Caki2 (cell line): ENCODE results near the gene HPS3. TPM values are rescaled to one million over a fixed set of nuclear protein-coding genes. Genes with fewer than 3 reads are reported as not detected.

Experiments used
- DNase-seq: peaks from one replicate; pipeline ENCODE4 v3.0.0-alpha.2; 2015; ENCODE audit warnings: low read depth
- in situ Hi-C: cut with HindIII; loops from 2 replicates; pipeline ENCODE4 v1.10.0; 2016; ENCODE audit warnings: low sequenced_read_pairs, low pct_unique_long_range_greater_than_20kb, mixed read lengths
- total RNA-seq: library from RNA; depleted of rRNA; stranded (reverse); fragments of >200 nt; shearing (Covaris generic); gene quantifications from 2 replicates; pipeline ENCODE4 v1.2.3, GENCODE V29; 2014; ENCODE audit warnings: low replicate concordance

Gene HPS3
- total RNA-seq, 1 experiment from 2014 or later, result 39.8 TPM

DNA sequence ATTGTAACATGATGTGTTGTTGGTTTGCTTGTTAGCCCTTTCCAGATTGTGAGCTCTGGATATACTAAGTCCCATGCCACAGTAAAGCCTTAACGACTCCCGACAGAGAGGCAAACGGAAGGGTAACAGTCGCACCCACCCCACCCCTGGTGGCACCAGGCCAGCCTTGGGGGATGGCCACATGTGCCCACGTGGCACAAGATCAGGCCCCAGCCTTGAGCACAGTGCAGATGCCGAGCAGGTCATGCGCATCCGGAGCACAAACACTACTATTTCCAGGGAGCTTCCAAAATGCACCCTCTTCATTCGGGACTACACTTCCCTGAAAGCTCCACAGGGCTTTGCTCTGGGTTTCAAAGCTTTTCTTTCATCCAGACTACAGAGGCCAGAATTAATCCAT, 10.7 kb upstream of the HPS3 start:
- in situ Hi-C loops, result no loop called here
- no peak for DNase-seq

DNA sequence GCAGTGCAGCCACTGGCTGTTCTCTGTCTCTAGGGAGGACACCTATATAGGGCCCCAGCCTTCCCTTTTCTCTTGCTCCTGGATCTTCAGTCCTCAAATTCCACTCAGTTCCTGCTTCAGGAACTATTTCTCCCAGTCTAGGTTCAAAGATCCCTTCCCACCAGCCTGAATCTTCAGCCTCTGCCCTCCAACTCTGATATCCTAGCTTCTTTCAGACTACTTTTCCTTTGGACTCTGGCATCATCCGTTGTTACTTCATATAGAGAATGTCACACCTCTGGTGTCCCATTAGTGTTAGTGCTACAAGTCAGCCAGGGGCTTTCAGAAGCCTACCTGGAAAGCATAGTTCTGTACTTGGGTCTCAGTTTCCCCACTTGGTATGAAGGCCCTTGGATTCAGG, 10.0 kb upstream of the HPS3 start:
- in situ Hi-C loops, result no loop called here
- DNase-seq, result no peak

DNA sequence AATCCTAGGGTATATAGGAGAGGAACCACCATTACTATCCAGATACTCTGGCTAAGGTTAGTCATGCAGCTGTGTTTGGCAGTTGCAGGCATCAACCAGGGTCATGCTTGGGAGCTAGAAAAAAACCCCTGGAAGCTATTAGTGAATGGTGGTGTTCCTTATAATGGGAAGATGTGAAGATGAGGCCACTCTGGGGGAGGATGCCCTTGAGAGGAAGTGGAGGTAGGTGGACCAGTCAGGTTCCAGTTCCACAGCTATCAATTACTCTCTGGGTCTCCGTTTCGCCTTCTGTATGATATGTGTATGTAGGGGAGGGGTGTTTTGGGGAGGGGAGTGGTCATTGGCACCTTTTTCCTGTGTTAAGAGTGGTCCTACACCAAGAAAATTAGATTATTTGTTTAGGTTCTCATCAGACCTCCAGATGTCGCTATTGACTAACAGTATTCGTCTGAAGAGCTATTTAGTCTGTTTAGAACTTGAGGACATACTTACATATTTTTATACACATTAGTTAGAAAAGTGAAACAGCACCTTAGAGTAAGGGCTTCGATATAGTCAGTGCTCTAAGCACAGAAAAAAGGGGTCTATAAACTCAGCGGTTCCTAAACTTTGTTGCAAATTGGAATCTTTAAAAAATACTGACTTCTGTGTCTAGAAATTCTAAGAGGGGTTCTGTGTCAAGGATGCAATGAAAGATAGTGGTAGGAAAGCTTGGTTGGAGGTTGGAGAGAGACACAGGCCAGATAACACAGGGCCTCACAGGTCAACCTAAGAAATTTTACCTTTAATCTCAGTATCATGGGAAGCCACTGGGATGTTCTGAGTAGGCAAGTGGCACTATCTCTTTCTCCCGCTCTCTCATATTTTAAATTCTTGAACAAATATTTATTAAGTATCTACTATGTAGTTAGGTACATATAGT, 9.1 kb upstream of the HPS3 start:
- in situ Hi-C loops, result no loop called here
- peak; percentile 52 for DNase-seq

DNA sequence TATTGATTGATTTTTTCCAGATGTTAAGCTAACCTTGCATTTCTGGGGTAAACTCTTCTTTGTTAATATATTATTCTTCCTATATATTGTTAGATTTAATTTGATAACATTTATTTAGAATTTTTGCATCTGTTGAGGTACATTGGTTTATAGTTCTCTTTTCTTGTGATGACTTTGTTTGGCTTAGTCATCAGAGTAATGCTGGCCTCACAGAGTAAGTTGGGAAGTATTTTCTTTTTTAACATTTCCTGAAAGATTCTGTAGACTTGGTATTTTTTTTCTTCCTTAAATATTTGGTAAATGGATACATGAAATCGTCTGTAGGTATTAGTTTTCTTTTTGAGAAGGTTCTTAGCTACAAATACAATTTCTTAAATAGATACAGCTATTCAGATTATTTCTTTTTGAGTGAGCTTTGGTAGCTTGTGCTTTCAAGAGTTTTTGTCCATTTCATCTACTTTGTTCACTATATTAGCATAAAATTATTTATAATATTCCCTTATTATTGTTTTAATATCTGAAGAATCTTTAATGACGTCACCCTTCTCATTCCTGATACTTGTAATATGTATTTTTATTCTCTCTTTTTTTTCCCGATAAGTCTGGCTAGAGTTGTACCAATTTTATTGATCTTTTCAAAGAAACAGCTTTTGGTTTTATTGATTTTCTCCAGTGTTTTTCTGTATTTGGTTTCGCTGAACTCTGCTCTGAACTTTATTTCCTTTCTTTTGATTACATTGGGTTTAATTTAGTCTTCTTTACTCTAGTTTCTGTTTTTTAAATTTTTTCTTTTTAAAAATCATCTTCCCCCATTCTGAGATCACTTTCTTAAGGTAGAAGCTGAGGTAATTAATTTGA, 6.5 kb upstream of the HPS3 start:
- in situ Hi-C loops, result no loop called here

DNA sequence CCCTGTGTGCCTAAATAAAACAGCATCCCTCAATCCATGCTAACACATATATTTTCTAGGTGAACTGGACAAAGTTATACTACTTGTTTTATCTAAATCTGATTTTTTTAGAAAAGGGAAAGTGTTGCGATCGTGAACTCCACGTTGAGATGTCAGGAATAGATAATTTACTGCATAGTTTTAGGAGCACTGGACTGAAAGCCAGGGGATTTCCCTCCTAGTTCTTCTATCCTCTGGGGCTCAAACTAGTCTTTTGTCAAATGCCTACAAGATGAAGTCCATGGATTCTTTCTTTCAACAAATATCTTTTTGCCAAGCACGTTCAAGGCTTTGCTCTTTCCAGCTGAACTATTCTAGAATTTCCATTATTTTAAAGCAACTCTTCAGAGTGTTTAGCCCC, 617 bp upstream of the HPS3 start:
- DNase-seq, result no peak
- in situ Hi-C loops, result no loop called here

More for the DNA sequence above, 6.5 kb upstream of the HPS3 start:
- DNase-seq, result no peak

DNA sequence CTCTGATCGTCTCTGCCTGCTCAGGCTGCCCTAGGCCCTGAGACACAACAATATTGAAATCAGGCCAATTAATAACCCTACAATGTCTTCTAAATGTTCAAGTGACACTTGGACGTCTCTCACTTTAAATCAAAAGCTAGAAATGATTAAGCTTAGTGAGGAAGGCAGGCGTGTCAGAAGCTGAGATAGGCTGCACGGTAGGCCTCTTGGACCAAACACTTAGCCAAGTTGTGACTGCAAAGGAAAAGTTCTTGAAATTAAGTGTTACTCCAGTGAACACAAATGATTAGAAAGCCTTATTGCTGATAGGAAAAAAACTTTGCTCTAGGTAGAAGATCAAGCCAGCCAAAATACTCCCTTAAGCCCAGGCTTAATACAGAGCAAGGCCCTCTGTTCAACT, 2.2 kb downstream of the HPS3 start:
- peak; percentile 36 for DNase-seq
- in situ Hi-C loops, result no loop called here

DNA sequence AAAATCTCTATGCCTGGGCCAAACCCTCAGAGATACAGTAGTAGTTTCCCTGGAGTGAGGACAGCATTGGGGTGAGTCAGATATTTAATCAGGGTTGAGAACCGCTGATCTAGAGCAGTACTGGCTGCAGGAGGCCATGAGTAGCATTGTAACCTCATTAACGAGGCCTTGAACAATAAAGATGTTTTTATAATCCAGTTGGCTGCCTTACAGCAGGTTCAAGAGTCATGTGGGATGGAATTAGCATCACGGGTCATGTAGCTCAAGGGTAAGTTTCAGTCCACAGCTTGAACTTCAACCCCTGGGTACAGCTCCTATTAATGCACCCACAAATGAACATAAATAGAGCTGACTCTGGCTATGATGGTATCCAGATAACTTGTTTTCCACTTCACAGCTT, 5.1 kb downstream of the HPS3 start:
- peak; percentile 68 for DNase-seq
- in situ Hi-C loops, result no loop called here

DNA sequence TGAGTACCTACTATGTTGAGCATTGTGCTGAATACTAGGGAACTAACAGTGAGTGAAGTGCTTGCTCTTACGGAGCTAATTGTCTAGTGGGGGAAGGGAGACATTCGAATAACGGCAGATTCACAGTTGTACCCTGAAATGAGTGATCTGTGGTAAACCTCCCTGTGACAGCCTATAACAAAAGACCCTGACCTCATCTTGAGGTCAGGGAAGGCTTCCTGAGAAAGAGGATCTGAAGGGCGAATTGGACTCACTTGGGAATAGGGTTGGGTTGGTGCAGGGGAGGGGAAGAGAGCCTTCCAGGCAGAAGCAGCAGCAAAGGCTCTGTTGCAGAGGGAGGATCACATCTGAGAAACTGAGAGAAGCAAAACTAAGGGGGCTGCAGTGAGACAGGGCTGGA, 13.2 kb downstream of the HPS3 start:
- in situ Hi-C loops, result no loop called here

DNA sequence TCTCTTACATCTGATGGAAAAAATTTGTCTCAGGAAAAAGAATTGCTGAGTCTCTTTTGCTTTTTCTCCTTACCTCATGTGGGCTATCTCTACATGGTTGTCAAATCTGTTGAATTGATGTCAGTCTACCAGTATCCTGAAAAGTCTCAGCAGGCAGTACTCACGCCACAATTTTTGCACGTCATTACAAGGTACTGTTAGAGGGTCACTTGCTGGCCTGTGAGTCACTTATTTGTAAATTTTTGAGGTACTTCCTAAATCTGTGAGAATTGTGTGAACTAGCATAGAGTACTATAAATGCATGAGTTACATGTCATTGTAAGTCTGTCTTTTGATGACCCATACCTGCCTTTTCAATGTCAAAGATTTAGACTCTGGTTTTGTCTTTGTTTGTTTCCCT, 15.9 kb downstream of the HPS3 start:
- in situ Hi-C loops, result no loop called here
- no peak for DNase-seq

More for the DNA sequence above, 13.2 kb downstream of the HPS3 start:
- no peak for DNase-seq

DNA sequence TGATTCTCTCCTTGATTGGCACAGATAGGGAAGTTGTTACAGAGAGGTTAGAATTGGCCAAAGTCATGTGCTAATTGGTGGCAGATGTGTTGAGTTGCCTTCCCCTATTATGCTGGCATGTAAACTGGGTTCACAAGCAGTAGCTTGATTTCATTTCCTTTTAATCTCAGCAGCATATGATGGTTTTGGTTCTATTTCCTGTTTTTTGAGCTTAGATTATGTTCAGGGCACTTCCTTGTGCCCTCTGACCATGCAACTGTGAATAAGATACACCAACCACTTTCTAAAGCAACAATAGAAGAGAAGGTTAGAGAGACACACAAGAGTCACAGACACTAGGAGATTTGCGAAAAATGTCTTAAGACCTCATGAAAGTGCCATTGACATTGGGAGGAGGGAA, 16.5 kb downstream of the HPS3 start:
- no peak for DNase-seq

DNA sequence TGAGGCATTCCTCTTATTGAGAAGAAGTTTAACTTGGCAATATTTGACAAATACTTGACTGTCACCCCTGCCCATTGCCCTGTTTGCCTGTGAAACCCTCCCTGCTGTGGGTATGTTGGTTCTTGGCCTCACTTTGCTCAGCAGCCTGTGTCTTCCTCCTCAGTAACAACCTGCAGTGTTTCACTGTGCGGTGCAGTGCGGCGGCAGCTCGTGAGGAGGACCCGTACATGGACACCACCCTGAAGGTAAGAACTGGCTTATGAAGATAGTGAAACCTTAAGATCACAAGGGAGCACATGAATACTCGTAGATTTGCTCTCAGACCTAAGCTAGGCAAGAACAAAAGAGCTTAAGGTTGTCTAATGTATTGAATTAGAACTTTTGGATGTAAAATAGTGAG, 21.0 kb downstream of the HPS3 start:
- DNase-seq, result no peak
- in situ Hi-C loops, result no loop called here

More for the DNA sequence above, 16.5 kb downstream of the HPS3 start:
- in situ Hi-C loops, result no loop called here

DNA sequence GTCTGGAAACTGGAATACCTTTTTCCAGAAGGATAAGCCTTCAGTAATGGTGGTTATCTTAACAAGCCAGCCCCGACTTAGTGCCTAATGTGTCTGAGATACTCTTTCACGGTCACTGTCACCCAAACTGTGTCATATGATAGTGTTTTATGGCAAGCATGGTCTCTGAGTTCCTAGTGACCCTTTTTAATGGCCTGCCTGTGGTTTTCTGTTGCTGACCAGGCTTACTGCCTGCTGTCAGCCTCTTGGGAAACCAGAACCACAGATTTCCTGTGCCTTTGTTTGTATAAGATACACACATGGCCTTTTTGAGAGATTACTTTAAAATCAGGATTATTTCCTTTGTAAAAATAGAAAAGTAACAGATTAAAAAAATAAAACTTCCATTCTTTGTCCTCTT, 22.4 kb downstream of the HPS3 start:
- no peak for DNase-seq
- in situ Hi-C loops, result no loop called here

DNA sequence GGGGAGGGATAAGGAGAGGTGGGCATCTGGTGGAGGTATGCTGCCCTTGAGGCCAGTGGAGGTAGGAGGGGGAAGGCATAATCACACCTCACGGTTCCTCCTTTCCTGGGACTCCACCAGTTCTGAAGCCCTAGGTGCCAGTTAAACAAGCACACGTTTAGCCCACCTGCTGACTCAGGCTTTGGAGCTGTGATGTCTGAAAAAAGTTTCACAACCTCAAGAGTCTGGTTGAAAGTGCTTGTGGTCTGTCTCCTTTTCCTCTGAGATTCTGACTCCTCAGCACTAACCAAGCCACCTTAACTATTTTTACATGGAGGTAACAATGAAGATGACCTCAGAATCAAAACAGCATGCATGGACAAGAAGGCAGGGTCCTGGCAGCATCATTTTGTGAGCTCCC, 23.0 kb downstream of the HPS3 start:
- in situ Hi-C loops, result no loop called here
- no peak for DNase-seq

DNA sequence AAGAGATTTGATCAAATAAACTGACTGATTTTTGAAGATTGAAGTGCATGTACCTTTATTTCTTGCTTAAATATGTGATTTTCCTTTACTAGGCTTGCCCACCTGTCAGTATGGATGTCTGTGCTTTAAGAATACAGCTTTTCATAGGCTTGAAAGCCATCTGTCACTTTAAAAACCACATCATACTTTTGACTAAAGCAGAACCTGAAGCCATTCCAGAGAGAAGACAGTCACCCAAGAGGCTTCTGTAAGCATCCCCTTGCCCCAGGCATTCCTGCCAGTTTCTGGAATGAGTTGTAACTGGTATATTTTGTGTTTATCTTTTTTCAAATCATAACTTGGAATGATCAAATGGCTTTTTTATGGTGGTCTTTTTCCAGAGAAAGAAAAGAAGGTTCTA, 24.0 kb downstream of the HPS3 start:
- no peak for DNase-seq
- in situ Hi-C loops, result no loop called here

DNA sequence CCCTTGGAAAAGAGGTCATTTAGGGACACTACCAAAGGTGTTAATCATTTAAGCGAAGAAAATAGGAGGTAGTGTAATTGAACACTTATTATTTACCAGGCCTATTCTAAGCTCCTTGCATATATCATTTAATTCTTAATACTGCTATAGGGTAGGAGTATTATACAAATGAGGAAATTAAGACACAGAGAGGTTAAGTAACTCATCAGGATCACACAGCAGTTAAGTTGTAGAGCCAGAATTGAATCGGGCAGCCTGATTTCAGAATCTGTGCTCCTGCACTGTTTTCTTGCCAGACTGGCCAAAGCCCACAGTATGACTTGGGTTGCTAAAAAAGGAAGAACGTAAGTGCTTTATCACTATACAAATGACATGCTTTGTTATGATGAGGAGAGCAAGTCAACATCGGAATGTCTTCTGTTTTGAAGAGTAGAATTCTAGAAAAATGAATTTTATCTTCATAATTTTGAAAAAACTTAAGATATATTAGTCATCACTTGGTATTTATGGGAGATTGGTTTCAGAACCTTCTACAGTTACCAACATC, 31.4 kb downstream of the HPS3 start:
- in situ Hi-C loops, result no loop called here
- DNase-seq, result no peak

DNA sequence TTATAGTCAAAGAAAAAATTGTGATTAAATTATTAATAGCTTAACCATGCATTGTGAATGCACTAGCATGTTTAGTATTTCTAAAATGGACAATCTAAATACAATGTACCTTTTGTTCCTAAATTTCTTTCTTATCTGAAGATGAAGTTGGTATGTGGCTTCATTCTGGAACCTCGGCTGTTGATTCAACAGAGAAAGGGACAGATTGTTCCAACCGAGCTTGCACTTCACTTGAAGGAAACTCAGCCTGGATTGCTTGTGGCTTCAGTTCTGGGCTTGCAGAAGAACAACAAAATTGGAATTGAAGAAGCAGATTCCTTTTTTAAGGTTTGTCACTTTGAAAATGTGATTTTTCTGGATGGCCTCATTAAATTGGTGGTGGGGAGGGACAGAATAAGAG, 32.6 kb downstream of the HPS3 start:
- no peak for DNase-seq
- in situ Hi-C loops, result no loop called here

DNA sequence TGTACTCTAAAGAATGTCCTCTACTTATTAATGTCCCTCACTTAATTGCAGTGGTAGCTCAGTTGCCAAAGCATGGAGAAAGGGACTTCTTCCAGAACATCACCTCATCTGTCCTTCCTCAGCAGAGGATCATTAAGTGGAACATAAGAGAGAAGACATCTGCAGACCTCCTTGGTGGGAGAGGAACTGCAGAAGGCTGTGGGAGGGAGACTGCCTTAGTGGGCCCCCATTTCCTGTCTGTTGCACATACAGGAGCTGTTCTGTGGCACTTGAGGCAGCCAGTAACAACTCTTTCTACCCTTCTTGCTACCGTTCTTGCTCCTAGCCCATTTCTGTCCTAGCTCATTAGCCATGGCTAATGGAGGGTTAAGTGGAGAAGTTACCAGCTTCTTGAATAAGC, 33.6 kb downstream of the HPS3 start:
- in situ Hi-C loops, result no loop called here
- DNase-seq, result no peak

DNA sequence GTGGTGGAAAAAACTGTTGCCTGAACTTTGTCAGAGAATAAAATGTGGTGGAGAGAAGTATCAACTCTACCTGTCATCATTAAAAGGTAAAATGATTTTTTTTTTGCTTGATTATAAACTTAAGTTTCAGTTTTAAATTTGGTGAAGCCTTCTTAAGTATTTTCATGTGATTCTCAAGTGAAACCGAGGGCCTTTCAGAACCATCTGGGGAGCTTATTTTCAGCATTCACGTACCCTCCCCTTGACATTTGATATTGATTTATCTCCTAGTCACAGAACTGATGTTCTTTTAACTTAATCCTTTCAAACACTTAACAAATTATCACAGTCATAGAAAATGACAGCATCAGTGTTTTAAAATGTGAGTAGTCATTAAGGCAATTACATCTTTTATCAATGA, 38.5 kb downstream of the HPS3 start:
- in situ Hi-C loops, result no loop called here

DNA sequence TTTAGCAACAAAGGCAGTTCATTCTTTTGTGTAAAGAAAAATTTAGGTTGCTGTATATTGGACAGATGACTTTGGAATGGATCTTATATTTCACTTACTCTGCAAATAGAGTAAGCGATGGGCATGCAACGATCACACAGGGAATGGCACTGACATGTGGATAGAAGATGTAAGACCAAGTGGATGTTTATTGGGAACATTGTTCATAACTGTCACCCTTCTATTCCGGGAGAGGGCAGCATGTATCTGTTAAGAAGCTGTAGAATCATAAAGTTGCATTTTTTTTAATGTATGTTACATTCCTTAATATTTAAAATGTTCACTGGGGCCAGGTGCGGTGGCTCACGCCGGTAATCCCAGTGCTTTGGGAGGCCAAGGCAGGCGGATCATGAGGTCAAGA, 41.2 kb downstream of the HPS3 start:
- in situ Hi-C loops, result no loop called here
- DNase-seq, result no peak

More for the DNA sequence above, 38.5 kb downstream of the HPS3 start:
- DNase-seq, result no peak
